ES-I3 (cell line): ENCODE data around the gene TFPT.

Experiments used
- H3K36me3 ChIP-seq: 2 replicates; pipeline ENCODE4 v1.6.1; 2013; ENCODE audit warnings: mild to moderate bottlenecking, low read length, control low read depth, moderate library complexity; ENCODE audit not compliant: insufficient read depth
- H3K4me1 ChIP-seq: 2 replicates; pipeline ENCODE4 v1.6.1; 2013; ENCODE audit warnings: mild to moderate bottlenecking, control low read depth, low read length; ENCODE audit not compliant: insufficient read depth
- H3K9ac ChIP-seq: 2 replicates; pipeline ENCODE4 v1.6.1; 2013; ENCODE audit warnings: low read depth, mild to moderate bottlenecking, low read length, moderate library complexity
- H3K9me3 ChIP-seq: 2 replicates; pipeline ENCODE4 v1.6.1; 2013; ENCODE audit warnings: mild to moderate bottlenecking, low read length, moderate library complexity; ENCODE audit not compliant: control insufficient read depth, insufficient read depth

The TFPT gene

DNA sequence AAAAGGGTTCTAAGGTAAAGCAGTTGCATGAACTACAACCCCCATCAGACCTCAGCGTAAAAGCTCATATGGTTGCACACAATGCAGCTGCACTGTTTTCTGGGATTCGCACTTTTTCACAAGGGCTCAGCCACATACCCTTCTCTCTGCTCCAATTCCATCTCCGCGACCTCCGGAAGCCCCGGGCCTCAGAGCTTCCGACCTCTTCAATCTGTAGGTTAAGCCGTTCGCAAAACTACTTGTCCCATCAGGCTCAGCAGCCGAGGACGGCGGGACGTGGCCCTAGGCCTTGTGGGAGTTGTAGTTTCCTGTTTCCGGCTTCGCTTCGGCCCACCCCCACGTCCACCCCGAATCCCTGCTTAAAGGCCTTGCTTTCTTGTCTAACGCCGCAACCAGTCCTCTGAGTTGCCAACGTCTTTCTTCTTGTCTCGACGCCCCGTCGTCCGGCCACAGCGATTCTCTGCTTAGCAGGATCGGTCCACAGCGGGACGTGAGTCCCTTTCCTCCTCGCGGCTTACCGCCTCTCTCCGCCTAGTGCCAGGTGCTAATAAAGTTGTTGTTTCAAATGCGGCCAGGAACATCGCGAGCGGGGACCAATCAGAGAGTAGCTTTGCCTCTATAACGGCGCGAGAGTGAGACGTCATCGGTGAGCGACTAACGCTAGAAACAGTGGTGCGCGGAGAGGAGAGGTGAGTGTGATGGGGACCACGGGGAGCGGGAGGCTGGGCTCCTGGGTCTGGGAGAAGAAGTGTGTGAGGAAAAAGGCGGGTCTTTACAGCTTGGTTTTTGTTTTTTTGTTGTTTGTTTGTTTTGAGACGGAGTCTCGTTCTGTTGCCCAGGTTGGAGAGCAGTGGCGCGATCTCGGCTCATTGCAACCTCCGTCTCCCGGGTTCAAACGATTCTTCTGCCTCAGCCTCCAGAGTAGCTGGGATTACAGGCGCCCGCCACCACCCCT is at the start of gene TFPT, which contains the start of gene PRPF31:
TSS of gene TFPT (minus strand) at position 549 of the 955 bp plus-strand sequence. CDS start at position 161, 388 bp downstream.
TSS of gene PRPF31 (plus strand) at position 646 of the 955 bp plus-strand sequence. CDS start 2,525 bp downstream, outside the sequence.
- Histone ChIP-seq H3K9me3 (no peaks in the 10 kb centered on the region), H3K36me3 (peaks cover 5% of the 10 kb centered on the region; the same call in 1 of the 2 replicates), H3K4me1 (peaks cover 5% of the 10 kb centered on the region; the same call in 1 of the 2 replicates), H3K9ac (peak within 1 kb of the TSS; percentile 83)

DNA sequence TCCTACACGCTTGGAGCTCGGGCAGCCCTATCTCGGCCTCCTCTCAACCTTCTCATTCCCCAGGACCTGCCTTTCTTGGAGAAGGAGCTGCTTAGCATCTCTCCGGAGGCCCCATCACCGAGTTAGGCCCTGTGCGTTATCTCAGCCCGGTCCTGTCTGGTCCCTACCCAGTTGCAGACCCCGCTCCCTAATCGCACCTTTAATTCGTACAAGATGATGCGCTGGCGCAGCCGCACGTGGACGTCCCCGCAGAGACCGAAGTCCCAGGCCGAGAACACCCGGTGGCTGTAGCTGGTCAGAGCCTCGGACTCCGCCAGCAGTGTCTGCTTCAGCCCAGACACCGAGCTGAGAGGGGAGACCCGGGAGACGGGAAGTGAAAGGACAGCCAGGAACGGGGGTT is 49.8 kb upstream of the TFPT start:
- Histone ChIP-seq H3K4me1 (peaks cover 3% of the 10 kb centered on the region), H3K36me3 (no peaks in the 10 kb centered on the region), H3K9me3 (no peaks in the 10 kb centered on the region), H3K9ac (no peak overlapping the region)

- Histone ChIP-seq H3K9ac (peak overlapping the region; percentile 32; the same call in 1 of the 2 replicates), H3K4me1 (peaks cover 3% of the 10 kb centered on the region), H3K36me3 (no peaks in the 10 kb centered on the region), H3K9me3 (no peaks in the 10 kb centered on the region)
Observed at GRCh38 chr19:54164369-54165068, 49.1 kb upstream of the TFPT start.

DNA sequence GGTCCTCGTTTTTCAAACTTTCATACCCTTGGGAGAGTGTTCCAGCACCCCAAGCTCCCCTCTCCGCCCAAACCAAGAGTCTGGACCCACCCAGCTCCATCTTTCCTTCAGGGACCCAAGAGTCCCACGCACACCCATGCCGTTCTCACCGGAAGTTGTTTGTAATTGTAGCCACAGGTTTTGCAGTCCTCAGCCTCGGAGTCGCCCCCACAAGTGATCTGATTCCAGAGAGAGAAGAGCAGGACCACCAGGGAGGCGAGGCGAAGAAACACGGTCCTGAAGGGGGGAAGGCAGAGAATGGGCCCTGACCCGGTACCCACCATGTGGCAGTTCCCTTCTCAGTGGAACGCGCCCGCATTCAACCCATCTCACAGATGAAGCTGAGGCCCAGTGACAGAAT is 47.4 kb upstream of the TFPT start:
- H3K36me3 ChIP-seq, result no peaks in the 10 kb centered on the region
- peak overlapping the region; percentile 64; the same call in 1 of the 2 replicates for H3K9ac ChIP-seq
- H3K9me3 ChIP-seq, result no peaks in the 10 kb centered on the region
- peaks cover 3% of the 10 kb centered on the region for H3K4me1 ChIP-seq

DNA sequence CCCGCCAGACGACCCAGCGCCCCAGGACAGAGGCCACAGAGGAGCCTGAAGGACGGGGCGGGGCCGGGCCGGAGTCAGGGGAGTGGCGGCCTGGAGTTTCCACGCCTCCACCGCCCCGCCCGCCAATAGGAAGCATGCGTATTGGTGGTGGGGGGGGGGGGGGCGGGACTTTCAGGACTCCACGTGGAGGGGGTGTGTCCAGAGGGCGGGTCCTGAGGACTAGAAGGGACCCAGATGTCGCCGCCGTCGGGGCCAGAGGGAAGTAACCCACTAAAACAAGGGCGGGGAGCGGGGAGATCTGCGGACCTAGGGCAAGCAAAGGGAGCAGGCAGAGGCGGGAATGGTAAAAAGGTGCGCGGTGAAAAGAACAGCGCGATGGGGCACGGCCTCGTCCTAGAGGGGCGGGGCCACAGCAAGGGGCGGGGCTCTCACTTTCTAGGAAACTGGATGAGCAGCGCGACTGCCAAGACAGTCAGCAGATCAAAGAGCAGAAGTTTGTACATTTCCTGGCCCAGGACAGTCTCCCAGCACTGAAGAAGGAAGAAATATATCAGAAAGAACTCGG is 46.9 kb upstream of the TFPT start:
- H3K9ac ChIP-seq, result peak overlapping the region; percentile 64; the same call in 1 of the 2 replicates
- H3K36me3 ChIP-seq, result no peaks in the 10 kb centered on the region
- no peaks in the 10 kb centered on the region for H3K9me3 ChIP-seq
- peaks cover 3% of the 10 kb centered on the region for H3K4me1 ChIP-seq

DNA sequence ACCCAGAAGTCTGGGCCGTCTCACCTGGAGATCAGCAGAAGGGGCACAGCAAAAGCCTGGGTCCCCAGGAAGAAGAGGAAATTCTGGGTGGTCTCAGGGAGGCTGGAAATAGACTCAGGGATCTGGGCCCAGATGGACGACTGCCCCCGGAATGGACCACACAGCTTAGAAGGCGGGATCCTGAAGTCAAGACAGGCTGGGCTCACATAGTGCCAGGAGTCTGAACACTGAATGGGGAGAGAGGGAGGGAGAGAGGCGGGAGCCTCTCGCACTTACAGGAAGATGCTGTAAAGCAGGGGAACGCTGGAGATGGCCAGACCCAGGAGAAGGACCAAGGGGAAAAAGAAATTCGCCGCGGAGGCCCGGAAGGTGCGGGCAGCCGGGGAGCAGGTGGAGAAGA is 45.4 kb upstream of the TFPT start:
- Histone ChIP-seq H3K36me3 (no peaks in the 10 kb centered on the region), H3K9ac (peak overlapping the region; percentile 70; the same call in 1 of the 2 replicates), H3K4me1 (peaks cover 3% of the 10 kb centered on the region), H3K9me3 (no peaks in the 10 kb centered on the region)

- no peaks in the 10 kb centered on the region for H3K9me3 ChIP-seq
- H3K4me1 ChIP-seq, result peaks cover 3% of the 10 kb centered on the region
- peak overlapping the region; percentile 70 for H3K9ac ChIP-seq
- H3K36me3 ChIP-seq, result no peaks in the 10 kb centered on the region
Observed at GRCh38 chr19:54160182-54160811, 44.8 kb upstream of the TFPT start.

DNA sequence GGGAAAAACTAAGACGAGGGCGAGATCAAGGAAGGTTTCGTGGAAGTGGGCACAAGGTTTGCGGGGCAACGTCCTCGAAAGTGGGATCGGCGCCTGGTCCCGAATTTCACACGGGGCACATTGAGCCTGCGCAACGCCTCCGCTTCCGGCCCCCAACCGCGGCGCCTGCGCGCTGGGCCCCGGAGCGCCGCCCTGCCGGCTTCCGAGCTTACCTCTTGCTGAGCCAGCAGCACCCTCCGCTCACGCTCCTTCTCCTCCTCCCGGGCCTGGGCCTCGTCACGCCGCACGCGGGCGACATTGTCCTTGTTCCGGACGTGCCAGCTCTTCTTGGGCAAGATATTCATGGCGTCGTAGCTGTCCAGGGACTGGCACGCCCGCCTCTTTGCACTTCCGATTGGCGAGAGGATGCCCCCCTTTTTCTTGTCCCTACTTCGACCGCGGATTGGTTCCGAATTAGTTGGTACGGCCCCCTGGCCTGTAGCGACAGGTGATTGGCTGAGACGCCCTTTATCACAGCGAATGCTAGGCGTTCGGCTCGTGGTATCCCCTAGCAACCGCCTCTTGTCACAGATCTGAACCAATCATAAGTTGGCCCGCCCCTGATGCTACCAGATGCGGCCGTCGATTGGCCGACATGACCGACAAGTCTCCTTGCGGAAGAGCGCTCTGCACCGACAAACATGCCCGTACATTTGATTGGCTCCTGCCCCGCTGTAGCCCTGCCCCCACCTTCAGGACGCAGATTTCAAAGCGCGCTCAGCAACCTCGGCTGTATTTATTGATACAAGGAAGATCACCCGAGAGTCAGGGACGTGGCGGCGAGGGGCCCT is 44.1 kb upstream of the TFPT start, which contains the start of gene LENG1:
TSS of gene LENG1 (minus strand) at position 370 of the 830 bp plus-strand sequence. CDS start at position 344, 26 bp downstream.
- Histone ChIP-seq H3K4me1 (peaks cover 3% of the 10 kb centered on the region), H3K36me3 (no peaks in the 10 kb centered on the region), H3K9me3 (no peaks in the 10 kb centered on the region), H3K9ac (peak within 1 kb of the TSS; percentile 89)

DNA sequence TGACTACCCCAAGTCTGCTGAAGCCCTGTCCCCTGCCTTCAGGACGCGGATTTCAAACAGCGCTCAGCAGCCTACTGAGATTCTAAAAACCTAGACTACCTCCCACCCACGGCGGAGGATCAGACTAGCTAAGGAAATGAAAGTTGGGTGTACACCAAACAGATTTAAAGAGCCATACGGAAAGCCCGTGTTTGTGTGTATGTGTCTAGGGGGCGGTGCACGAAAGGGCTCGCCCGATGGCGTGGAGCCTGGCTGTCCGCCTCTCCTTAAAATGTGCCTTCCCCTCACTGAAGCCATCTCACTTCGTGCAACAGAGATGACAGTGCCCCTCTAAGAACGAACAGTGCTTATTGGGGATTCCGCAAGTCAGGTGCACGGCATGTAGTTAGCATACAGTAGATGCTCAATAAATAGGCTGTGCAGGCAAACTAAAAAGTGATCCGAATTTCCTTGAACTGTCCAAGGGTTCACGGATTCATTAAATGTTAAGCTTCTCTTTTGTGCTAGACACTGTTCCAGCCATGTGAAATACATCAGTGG is 43.4 kb upstream of the TFPT start:
- Histone ChIP-seq H3K36me3 (no peaks in the 10 kb centered on the region), H3K9me3 (no peaks in the 10 kb centered on the region), H3K9ac (peak overlapping the region; percentile 89), H3K4me1 (peaks cover 3% of the 10 kb centered on the region)

DNA sequence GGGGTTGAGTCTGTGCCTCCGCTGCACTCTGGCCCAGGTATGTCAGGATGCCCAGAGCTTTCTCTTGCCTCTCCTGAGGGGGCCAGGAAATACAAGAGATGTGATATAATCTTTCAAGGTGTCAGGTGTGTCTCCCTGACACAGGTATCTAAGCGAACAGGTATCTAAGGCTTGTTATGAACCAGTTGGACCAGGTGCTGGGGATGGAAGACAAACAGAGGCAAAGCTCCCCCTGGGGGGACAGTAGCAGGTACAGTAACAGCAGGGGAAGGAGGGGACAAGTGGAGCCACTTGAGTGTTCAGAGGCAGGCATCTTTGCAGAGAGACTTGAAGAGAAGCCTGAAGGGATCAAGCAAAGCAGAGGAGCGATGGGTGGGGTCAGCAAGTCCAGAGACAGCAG is 41.5 kb upstream of the TFPT start:
- H3K4me1 ChIP-seq, result peaks cover 3% of the 10 kb centered on the region
- no peak overlapping the region for H3K9ac ChIP-seq
- H3K36me3 ChIP-seq, result no peaks in the 10 kb centered on the region; the same call in 1 of the 2 replicates
- H3K9me3 ChIP-seq, result no peaks in the 10 kb centered on the region

- Histone ChIP-seq H3K4me1 (no peaks in the 10 kb centered on the region), H3K9me3 (no peaks in the 10 kb centered on the region), H3K36me3 (no peaks in the 10 kb centered on the region; the same call in 1 of the 2 replicates), H3K9ac (no peak overlapping the region)
Observed at GRCh38 chr19:54156490-54156889, 41.0 kb upstream of the TFPT start.

DNA sequence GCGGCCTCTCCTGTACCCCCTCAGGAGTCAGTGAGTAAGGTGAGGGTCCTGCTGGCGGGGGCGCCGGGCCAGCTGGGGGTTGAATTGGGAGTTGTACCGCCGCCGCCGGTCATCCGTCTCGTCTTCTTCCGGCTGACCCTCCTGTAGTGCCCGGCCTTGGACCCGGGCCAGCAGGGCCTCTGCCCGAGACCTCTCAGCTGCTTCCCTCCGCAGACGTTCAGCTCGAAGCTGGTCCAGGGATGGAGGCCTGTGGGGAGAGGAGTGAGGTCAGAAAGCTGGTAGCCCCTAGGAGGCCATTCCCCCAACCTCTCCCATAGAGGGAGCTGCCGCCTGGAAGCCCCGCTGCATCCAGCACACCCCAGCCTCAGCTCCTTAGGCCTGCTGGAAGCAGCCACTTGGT is 40.2 kb upstream of the TFPT start:
- no peaks in the 10 kb centered on the region for H3K4me1 ChIP-seq
- no peaks in the 10 kb centered on the region for H3K9me3 ChIP-seq
- no peaks in the 10 kb centered on the region; the same call in 1 of the 2 replicates for H3K36me3 ChIP-seq
- H3K9ac ChIP-seq, result no peak overlapping the region
